ENCODE measurements around the gene MCOLN1.
A peak's percentile ranks its signal among the peaks of the same experiment; 100 is the strongest.
"Not testable (repeated sequence)": the region's sequence is repeated elsewhere in the genome, so short reads cannot be mapped to it uniquely, and the experiment has no call there.

MCOLN1 gene

GRCh38 chr19:7545300-7545699 is 22.9 kb downstream of the MCOLN1 start:
- no peak for DNase-seq

DNA sequence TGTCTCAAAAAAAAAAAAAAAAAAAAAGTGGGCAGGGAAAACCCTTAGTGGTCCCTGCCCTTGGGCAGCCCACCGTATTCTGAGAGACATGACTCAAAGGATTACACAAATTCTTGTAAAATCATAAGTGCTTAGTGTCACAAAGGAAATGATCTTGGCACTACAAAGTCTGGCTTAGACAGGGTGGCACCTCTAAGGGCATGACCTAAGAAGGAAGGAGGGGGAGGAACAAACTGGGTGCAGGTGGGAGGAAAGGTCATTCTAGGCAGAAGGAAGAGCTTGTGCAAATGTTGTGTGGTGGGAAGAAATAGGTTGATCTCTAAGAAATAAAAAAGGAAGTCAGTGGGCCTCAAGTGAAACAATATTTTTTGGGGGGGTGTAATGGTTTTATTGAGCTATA is 23.5 kb downstream of the MCOLN1 start:
- DNase-seq = no peak

GRCh38 chr19:7547159-7547558 is 24.7 kb downstream of the MCOLN1 start:
- no peak for DNase-seq

DNA sequence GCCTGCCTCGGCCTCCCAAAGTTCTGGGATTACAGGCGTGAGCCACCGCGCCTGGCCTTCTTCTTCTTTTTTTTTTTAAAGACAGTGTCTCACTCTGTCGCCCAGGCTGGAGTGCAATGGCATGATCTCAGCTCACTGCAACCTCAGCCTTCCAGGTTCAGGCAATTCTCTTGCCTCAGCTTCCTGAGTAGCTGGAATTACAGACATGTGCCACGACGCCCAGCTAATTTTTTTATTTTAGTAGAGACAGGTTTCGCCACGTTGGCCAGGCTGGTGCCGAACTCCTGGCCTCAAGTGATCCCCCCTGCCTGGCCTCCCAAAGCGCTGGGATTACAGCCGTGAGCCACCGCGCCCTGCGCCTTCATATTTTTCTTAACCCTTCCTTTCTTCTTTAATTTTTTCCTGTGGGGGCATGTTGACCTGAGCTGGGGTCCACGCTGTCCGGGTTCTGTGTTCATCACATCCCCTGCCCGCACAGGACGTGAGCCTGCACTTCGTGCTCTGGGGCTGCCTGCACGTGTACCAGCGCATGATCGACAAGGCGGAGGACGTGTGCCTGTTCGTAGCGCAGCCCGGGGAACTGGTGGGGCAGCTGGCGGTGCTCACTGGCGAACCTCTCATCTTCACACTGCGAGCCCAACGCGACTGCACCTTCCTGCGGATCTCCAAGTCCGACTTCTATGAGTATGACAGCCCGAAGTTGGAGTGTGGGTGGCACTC is 27.2 kb downstream of the MCOLN1 start:
- no peak for DNase-seq

GRCh38 chr19:7550169-7550770 is 27.8 kb downstream of the MCOLN1 start:
- no peak for DNase-seq

DNA sequence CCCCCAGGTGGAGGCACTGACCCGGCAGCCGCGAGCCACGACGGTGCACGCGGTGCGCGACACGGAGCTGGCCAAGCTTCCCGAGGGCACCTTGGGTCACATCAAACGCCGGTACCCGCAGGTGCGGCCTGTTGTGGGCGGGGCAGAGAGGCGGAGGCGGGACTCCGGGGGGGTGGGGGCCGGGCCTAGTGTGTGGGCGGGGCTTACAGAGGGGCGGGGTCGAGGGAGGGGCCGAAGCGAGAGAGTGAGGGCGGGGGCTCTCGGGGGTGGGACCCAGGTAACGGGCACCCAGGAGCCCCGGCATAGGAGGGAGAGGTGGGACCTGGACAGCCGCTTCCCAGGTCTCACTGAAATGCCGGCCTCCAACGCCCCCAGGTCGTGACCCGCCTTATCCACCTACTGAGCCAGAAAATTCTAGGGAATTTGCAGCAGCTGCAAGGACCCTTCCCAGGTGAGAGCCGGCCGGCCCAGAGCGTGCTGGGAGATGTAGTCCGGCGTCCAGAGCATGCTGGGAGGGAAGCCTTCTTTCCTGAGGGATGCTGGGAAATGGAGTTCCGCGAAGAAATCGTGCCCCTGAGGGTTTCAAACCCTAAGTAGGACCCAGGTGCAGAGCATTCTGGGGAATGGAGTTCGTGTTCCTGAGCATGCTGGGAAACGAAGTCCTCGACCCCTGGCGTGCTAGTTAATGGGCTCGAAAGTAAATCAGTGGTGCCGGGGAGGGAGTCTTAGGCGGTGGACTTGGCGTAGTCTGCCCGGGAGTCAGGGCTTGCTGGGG is 28.8 kb downstream of the MCOLN1 start:
- DNase-seq = peak; percentile 22

DNA sequence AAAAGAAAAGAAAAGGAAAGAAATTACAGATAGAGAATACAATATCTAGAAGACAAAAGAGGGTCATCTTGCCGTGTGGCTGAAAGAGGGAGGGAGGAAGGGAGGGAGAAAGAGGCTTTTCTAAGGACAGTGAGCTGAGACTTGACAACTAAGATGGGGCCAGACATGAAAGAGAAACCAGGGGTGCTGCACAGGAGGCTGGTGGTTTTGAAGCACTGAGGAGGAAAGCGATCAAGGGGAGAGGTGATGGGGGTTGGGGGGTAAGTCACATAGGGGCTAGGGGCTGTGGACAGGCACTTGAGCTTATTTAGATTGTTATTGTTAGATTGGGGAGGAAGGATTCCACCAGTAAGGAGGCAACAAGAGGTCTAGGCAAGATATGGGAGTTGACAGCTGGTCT is 30.4 kb downstream of the MCOLN1 start:
- no peak for DNase-seq

DNA sequence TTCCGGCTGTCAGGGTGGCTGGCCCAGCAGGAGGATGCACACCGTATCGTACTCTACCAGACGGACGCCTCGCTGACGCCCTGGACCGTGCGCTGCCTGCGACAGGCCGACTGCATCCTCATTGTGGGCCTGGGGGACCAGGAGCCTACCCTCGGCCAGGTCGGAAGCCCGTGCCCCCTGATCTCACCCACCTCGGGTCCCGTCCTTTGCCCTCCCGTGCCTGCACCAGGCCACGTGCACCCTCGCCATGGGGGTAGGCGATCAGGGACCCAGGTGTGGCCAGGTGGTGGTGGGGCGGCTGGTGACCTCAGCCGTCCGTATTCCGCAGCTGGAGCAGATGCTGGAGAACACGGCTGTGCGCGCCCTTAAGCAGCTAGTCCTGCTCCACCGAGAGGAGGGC is 32.1 kb downstream of the MCOLN1 start:
- DNase-seq = no peak

GRCh38 chr19:7554990-7555864 is 32.8 kb downstream of the MCOLN1 start:
- no peak for DNase-seq

GRCh38 chr19:7556696-7557315 is 34.4 kb downstream of the MCOLN1 start:
- DNase-seq = no peak

DNA sequence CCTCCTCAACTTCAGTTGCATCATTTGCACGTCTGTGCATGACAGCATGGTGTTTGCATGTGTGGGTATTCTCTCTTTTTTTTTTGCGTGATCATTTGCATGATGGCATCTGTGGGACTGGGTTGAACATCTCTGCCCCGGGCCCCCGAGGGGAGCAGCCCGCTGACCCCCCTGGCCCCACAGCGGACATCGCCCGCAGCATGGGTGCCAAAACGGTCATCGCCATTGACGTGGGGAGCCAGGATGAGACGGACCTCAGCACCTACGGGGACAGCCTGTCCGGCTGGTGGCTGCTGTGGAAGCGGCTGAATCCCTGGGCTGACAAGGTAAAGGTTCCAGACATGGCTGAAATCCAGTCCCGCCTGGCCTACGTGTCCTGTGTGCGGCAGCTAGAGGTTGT is 36.2 kb downstream of the MCOLN1 start:
- no peak for DNase-seq

GRCh38 chr19:7559102-7559501 is 36.7 kb downstream of the MCOLN1 start:
- DNase-seq = no peak

DNA sequence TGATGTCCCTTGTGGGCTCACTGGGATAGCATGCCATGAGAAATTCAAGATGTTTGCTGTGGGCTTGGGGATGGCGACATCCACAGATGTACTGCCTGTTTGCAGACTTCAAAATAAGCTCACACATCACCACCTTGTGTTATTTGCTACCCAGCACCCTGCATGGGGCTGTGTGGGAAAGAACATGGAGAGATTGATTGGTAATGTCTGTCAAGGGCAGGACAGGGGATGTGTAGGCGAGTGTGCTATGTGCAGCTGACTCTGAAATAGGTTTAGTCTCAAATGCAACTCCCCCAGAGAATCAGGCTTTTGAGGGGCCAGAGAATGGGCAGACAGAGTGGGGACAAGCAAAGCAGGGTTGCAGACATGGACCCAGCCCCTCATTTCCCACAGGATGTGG is 37.8 kb downstream of the MCOLN1 start:
- no peak for DNase-seq

GRCh38 chr19:7561325-7561724 is 38.9 kb downstream of the MCOLN1 start:
- DNase-seq = no peak

GRCh38 chr19:7562646-7563393 is 40.4 kb downstream of the MCOLN1 start:
- no peak for DNase-seq

DNA sequence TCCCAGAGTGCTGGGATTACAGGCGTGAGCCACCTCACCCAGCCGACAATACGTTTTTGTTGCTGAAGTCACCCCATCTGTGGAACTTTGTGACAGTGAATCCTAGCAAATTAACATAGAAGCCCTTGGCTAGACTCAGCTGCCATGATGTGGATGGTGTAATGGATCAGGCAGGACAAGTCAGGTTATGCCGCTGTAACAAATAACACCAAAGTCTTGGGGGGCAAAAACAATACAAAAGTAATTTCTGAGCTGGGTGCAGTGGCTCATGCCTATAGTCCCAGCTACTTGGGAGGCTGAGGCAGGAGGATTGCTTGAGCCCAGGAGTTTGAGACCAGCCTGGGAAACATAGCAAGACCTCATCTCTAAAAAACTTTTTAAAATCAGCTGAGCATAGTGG is 42.4 kb downstream of the MCOLN1 start:
- DNase-seq = no peak

DNA sequence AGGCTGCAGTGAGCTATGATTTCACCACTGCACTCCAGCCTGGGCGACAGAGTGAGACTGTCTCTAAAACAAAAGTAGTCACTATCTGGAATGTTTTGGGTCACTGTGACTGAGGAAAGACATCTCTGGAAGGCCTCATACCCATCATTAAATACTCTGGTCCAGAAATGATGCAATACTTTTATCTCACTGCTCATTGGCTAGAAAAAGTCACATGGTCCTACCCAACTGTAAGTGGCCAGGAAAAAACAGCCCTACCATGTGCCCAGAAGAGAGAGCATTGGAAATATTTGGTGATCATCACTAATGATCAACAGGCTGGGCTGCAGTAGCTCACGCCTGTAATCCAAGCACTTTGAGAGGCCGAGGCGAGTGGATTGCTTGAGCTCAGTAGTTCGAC is 42.9 kb downstream of the MCOLN1 start:
- DNase-seq = no peak

- no peak for DNase-seq
Observed at GRCh38 chr19:7570761-7571160, 48.3 kb downstream of the MCOLN1 start.

DNA sequence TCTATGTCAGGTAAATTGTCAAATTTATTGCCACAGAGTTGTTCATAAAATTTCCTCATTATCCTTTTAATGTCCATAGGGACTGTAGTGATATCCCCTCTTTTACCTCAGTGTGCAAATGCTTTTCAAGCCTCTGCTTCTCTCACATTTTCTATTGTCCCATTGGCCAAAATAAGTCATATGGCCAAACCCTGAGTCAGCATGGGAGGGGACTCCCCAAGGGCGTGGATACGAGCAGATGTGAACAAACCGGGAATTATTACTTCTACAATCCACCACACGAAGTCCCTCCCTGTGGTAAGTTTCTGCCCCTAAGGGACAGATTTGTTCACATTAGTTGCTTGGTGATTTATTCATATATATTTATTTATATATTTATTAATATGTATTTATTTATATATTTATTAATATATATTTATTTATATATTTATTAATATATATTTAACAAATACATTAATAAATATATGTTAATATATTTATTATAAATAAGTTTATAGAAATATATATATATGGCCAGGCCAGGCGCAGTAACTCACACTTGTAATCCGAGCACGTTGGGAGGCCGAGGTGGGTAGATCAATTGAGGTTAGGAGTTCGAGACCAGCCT is 53.1 kb downstream of the MCOLN1 start:
- no peak for DNase-seq

GRCh38 chr19:7577422-7577821 is 55.0 kb downstream of the MCOLN1 start:
- DNase-seq = not testable (repeated sequence)

DNA sequence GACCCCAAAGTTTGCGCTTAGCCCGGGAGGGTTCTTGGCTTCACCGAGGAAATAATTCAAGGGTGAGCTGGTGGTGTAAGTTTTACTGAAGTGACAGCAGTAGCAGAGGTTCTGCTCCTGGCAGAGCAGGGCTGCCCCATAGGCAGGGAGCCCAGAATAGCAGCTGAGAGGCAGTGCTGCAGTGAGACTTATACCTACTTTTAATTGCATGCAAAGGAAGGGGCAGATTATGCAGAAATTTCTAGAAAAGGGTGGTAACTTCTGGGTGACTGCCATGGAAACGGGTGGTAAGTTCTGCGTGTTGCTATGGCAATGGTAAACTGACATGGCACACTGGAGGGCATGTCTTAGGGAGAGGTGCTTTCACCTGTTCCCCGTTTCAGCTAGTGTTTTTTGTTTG is 55.7 kb downstream of the MCOLN1 start:
- no peak for DNase-seq

GRCh38 chr19:7579182-7579581 is 56.8 kb downstream of the MCOLN1 start:
- DNase-seq = no peak

Measured in NCI-H524 treated with DMSO at 0.1 percent for 48 hours (cell line).